GM23338 (cell line): Measurements from ENCODE around the gene SCPEP1.

Experiments
- CREB1 ChIP-seq: fragments of 250-450 bp; sonication (Bioruptor Pico); IDR thresholded peaks from 2 replicates; pipeline ENCODE4 v1.5.0; 2020; ENCODE audit warnings: low read depth, mild to moderate bottlenecking, moderate library complexity
- CTCF ChIP-seq, 2 experiments: fragments of 200-600 bp in 1 of 2; sonication (generic) in 1 of 2; conservative IDR thresholded peaks; 2 replicates each; pipeline versions ENCODE4 v1.5.1 to v1.6.1; 2016 to 2017; ENCODE audit warnings: antibody characterized with exemption in 2 of 2, low read depth in 2 of 2, mild to moderate bottlenecking in 2 of 2, moderate library complexity in 1 of 2
- EZH2 ChIP-seq: fragments of 200-600 bp; sonication (generic); IDR thresholded peaks from one replicate; pipeline ENCODE4 v1.8.0; 2017; ENCODE audit warnings: antibody characterized with exemption, mild to moderate bottlenecking, low read depth; ENCODE audit not compliant: unreplicated experiment
- EZH2phosphoT487 ChIP-seq: fragments of 200-600 bp; sonication (generic); IDR thresholded peaks from one replicate; pipeline ENCODE4 v1.8.1; 2018; ENCODE audit warnings: antibody characterized with exemption; ENCODE audit not compliant: unreplicated experiment
- POLR2AphosphoS5 ChIP-seq: IDR thresholded peaks from 2 replicates; pipeline ENCODE4 v1.6.1; 2016; ENCODE audit warnings: antibody characterized with exemption, low read depth

- TF ChIP-seq CTCF (conservative IDR thresholded peaks at IDR 0.05; ENCODE audit: low read depth in 2 of 2) (no peak), CREB1 (CRISPR knock-in tag) (no peak), POLR2AphosphoS5 (no peak), EZH2 (no peak), EZH2phosphoT487 (no peak)
These were observed 28.3 kb upstream of the SCPEP1 start for GRCh38 chr17:56949595-56949994.
